SHP77 treated with DMSO at 0.1 percent for 48 hours (cell line): ENCODE data around the gene FCGR1A.
"Not testable (repeated sequence)": the region's sequence is repeated elsewhere in the genome, so short reads cannot be mapped to it uniquely, and the experiment has no call there.

ENCODE experiments used
- DNase-seq: peaks from one replicate; lab custom pipeline; 2025; lab: John Stamatoyannopoulos, UW

Gene FCGR1A

DNA sequence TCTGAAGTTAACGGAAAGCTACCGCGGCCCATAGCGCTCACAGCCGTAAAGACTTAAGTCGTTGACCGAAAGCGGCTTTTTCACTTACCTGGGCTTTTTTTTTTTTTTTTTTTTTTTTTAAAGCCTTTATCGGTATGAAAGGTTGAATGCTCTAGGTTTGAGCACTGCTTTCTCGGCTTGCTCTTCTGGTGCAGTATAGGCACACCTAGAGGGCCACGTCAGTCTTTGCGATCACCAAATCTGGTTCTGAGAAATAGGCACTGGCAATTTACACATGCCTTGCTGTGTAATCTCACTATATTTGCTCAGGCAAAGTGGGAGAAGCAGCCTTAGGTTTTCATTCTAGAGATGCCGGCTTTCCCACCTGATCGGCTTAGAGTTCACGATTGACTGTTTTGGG, 50.6 kb downstream of the FCGR1A start:
- not testable (repeated sequence) for DNase-seq

- DNase-seq, result not testable (repeated sequence)
These were observed 58.7 kb downstream of the FCGR1A start for GRCh38 chr1:149841149-149841548.
